Measurements from ENCODE around the gene HCFC1R1.

HCFC1R1 gene

DNA sequence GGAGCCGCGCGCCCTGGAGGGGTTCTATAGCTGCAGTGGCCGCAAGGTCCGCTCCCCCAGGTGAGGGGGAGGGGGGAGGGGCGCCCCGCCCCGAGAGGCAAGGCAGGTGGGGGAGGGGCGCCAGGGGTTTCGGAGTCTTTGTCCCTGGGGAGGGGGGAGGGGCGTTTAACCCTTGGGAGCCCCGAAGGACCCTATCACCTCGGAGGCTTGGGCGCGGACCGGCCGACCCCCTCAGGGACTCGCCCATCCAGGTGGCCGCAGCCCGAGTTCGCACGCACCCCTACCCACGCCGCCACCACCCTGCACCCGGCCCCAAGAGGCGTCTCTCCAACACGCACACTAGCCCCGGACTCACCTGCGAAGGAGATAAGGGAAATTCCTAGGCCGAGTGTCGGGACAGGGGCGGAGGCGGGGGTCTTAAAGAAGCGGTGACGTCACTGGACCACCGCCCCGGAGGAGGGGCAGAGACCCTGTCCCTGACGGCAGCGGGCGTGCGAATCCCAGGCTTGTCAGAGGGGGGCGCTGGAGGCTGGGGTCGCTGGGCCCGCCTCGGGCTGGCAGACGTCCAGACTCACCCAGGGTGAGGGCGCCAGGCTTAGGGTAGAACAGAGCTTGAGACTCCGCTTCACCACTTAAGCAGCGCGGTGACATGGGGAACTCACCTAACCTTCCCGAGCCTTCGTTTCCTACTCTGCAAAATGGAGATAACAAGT lies 5.8 kb downstream of the HCFC1R1 start, which contains the start of gene CLDN6:
Gene CLDN6, minus strand, starts transcription at position 390 of the 713 bp plus-strand sequence. CDS start 2,162 bp downstream, outside the sequence.
- FAIRE-seq: no peak

DNA sequence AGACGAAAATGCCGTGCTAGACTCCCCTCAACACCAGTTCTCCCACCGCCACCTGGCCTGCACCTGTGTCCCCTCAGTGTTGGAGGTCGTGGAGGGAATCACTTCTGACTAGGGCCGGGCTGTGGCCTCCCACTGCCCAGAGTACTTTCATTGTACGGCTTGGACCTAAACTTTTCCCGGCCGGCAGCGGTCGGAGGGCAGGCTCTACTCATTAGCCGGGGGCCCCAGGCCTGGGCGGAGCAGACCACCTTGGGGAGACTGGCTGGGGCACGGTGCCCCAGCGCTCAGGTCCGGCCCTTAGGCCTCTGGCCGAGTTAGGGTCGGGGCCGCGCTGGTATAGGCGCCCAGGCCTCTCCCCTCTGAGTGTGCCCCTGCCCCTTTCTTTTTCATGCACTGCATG lies 6.4 kb downstream of the HCFC1R1 start:
- FAIRE-seq: no peak

DNA sequence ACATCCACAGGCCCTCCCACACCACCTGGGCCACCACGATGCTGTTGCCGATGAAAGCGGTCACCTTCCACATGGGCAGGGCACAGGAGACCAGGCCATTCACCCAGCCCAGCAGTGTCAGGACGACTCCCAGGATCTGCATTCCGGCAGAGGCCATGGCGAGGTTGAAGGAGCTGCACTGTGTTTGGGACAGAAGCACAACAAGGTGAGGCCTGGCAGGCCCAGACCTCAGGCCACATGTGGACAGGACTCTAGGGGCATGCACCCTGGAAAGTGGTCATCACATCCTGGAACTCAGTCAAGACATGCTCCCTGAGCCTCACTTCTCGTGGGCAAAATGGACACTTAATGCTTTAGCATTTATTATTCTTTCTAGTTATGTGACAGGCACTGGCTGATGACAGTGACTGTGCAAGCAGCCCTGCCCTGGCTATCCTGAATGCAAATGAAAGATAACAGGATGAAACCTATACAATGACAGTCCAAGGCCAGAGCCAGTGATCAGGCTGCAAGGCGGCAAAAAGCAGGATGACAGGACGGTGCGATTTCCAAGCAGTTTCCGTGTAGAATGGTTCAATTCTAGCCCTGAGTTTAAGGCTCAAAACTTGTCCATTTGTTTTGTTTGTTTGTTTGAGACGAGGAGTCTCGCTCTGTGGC lies 7.7 kb downstream of the HCFC1R1 start:
- FAIRE-seq: no peak

DNA sequence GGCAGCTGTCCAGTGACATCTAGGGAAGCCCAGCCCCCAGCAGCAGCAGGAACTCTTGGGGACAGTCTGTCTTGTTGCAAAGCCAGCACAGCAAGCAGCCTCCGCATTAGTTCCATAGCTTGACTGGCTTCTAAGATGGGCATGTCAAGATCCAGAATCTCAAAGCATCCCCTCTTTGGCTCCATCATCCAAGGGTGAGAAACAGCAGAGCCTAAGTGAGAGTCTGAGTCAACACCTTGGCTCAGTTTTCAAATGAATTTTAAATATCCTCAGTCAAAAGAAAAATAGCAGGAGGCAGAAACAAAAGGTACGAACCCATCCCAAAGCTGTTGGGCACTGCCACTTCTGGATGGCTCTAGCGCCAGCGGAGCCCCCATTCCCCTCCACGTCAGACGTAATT lies 8.8 kb downstream of the HCFC1R1 start:
- no peak for FAIRE-seq

DNA sequence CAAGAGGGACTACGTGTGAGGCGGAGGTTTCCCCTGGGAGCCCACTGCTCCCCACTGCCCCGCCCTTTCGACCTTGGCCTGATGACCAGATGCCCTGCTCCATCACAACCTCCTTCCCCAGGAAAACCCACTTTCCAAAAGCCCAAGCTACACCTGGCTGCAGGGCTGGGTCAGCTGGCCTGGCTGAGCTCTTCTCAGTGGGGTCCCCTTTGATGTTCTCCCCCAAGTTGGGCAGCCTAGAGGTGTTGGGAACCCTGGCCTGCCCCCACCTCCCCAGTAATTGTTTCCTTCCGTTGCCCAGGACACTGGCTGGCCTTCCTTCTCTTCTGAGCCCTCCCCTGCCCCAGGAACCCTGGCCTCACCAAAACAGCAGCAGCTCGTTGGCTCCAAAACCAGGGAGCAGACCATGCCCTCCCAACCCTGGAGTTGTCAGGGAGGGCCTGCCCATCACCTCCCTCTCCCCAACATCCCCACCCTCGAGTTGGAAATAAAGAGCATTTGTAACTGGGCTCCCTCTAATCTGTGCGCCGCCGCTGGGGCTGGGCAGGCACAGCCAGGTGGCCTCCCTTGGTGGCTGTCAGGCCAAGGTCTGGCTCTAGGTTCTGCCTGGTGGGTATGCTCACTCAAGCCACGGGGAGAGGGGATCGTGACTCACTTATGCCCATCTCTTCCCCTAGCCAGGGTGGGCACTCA lies 9.6 kb downstream of the HCFC1R1 start:
- no peak for FAIRE-seq

- no peak for FAIRE-seq
Measured at GRCh38 chr16:3013491-3013951, 10.2 kb downstream of the HCFC1R1 start.

GRCh38 chr16:3012828-3013420 lies 10.8 kb downstream of the HCFC1R1 start, which contains the start of gene CLDN9:
TSS of gene CLDN9 (plus strand) at chr16:3012923. CDS start at chr16:3013363, 440 bp downstream.
- no peak for FAIRE-seq

GRCh38 chr16:3012246-3012645 lies 11.5 kb downstream of the HCFC1R1 start:
- FAIRE-seq: no peak

DNA sequence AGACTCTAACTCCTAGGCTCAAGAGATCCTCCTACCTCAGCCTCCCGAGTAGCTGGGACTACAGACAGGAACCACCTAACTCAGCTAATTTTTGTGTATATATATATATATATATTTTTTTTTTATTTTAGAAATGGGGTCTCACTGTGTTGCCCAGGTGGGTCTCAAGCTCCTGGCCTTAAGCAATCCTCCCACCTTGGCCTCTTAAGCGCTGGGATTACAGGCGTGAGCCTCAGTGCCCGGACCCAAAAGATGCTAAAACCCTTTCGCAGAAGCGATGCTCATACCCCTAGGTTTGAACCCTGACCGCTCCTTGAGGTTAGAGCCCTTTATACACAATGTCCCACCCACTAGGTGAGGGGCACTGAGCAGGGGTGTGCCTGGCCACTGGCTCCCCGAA lies 13.2 kb downstream of the HCFC1R1 start:
- no peak for FAIRE-seq

DNA sequence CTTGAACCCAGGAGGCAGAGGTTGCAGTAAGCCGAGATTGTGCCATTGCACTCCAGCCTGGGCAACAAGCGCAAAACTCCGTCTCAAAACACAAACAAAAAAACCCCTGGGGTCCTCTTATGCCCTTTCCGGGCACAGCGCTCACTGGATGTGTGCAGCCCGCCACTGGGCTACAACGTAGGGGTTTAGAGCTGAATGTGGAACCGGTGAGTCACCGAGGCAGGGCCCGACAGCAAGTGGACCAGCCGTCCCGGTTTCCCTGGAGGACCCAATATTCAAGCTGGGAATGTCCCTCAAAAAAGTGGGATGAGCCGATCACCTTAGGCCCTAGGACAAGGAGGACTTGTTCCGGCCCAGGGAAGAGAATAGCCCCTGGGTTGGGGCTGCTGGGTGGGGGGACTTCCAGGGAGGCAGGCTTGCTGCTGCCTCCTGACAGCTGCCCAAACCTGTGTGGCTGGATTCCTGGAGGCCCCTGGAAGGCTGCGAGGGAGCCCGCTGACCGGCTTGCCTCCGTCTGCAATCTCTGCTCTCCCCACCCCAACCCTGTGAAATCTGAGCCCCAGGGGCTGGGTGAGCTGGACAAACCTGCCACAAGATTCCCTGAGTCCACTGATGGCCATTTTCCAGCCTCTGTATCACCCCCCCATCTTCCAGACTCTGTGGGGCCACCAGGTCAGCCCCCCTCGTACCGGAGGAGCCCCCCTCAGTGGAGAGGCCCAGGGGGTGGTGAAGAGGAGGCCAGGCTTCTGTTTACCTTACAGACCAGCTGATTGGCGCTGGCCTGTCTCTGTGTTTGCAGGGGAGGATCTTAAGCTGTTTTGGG lies 14.0 kb downstream of the HCFC1R1 start:
- FAIRE-seq: no peak

GRCh38 chr16:3008690-3009037 lies 15.1 kb downstream of the HCFC1R1 start:
- FAIRE-seq: no peak

GRCh38 chr16:3007957-3008689 lies 15.6 kb downstream of the HCFC1R1 start:
- FAIRE-seq: no peak

DNA sequence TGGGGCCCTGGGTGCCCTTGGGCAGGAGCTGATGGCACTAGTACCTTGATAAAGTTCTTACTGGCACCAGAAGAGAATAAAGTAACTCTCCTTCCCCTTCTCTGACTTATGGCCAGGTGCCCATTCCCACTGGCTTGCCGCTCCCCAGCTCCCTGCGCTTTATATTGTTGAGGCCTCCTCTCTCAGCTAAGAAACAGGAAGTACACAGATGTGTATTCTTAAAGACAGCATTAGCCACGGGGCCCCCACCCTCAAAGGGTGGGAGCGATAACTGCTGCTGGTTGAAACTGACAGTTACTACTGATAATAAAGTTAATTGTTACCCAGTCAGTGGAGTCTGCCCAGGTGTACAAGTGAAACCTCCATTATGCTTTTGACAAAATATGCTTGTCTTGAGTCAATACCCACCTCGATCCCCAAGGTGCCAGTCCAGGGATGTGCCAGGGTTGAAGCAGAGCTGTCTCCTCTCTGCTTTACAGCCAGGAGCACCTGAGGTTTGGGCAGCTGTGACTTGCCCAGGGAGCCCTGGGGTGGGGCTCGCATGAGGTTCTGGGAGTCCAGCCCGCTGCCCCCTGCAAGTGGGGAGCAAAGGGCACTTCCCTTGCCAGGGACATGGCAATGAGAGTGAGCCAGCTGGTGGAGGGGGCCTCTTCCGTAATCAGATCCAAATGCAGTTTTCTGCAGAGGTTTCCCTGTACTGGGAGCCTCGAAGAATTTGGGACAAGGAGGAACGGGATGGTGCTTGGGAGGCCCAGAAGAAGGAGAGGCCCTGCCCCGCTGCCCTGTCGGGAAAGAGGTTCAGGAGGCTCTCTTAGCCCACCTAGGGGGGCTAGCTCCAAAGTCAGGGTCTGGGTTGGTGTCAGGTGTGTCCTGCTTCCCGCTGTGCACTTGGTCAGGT lies 16.4 kb downstream of the HCFC1R1 start:
- no peak for FAIRE-seq

GRCh38 chr16:3004781-3005284 lies 18.9 kb downstream of the HCFC1R1 start:
- no peak for FAIRE-seq

DNA sequence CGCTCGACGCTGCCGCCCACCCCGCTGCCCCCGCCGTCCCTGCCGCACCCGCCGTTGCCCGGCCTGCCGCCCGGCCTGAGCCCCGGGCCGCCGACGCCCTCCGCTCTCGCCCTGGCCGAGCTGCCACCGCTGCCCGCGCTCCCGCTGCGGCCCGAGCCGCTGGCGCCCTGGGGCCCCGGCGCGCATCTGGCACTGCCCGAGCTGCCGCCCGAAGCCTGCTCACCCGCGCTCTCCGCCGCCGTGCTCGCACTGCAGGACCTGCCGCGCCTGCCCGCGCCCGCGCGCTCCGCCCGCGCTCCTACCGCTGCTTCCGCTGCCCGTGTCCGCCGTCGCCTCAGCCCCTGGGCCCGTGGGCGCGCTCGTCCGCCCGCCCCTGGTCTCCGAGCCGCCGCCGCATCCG lies 19.4 kb downstream of the HCFC1R1 start:
- FAIRE-seq: no peak

DNA sequence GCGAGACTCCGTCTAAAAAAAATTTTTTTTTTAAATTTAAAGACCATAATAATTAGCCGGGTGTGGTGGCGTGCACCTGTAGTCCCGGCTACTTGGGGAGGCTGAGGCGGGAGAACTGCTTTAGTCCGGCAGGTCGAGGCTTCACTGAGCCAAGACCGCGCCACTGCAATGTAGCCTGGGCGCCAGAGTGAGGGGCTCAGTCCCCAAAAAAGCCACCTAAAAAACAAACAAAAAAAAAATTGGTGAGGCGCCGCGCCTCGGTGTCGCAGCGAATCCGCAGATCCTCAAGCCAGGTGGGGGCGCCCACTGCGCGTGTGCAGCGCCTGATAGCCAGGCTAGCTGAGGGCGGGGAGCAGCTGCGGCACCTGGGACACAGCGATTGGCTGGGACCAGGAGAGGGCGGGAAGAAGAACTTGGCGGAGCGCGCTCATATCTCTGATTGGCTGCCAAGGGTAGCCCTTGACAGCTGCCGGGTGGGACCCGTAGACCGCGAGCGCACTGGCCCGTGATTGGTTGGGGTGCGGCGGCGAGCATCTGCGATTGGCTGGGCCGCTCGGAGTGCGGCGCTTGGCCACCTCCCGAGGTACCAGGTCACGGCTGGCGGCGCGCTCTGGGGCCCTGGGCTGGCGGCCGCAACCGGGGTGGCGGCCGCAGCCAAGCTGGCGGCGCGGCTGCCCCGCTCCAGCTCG lies 20.0 kb downstream of the HCFC1R1 start:
- peak; percentile 90 for FAIRE-seq

DNA sequence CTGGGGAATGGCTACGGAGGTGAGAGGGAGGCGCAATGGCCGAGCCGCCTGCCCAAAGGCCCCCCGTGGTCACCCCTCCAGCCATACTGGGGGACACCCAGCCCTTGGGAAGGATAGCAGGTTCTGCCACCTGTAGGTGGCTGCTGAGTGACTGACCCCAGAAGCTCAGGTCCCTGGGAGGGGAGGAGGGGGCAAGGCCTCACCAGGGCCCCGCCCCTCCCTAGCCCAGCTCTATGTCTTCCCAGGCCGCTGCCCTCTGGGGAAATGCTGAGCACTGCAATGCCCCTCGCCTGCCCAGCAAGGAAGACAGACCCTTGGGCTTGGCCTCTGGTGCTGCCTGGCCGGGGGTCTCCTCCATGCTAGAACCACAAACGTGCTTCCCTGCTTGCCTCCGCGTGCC lies 22.4 kb downstream of the HCFC1R1 start:
- FAIRE-seq: no peak

DNA sequence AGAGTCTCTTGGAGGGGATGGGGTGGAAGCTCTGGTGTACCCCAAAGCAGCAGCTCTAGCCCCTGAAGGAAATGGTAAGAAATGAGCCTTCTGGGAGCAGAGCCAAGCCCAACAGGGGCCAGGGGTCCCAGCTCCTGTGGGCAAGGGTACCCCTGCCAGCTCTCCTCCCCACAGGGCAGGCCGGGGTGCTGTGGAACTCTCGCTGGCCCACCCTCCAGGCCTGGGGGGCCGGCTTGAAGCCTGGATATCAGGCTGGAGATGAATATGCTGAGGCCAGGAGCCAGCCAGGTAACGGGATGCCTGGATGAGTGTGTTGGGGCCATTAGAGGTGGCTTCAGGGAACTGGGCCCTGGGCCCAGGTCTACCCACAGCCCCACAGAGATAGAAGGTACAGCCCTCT lies 23.2 kb downstream of the HCFC1R1 start:
- no peak for FAIRE-seq

GRCh38 chr16:2999929-3000328 lies 23.8 kb downstream of the HCFC1R1 start:
- FAIRE-seq: no peak

DNA sequence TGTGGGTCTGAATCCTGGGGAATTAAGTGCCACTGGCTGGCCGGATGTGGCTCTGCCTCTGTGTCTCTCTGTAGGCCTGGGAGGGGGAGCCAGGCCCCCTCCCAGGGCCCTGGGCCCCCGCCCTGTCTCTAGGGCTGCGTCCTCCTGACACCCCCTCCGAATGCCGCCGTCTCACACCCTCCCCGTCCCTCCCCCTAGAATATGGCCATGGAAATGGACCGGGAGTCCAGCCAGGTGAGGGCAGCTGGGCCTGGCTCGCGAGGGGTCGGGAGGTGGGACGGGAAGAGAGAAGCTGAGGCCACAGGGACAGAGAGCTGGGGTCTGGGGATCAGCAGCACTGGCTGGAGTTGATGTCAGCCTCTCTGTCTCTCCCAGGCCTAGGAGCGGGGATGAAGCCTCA lies 27.4 kb downstream of the HCFC1R1 start:
- FAIRE-seq: no peak
